SK-N-SH (cell line): ENCODE data around the gene FBXL7. TPM values are rescaled to one million over a fixed set of nuclear protein-coding genes. Genes with fewer than 3 reads are reported as not detected.
A peak's percentile ranks its signal among the peaks of the same experiment; 100 is the strongest.

Source experiments
- CTCF ChIA-PET: fragments of 300-600, 350-600 bp; formaldehyde crosslinking; extraction: SDS; loops from one replicate; lab custom pipeline; 2021; lab: Yijun Ruan, JAX
- POLR2A ChIA-PET: fragments of 350-600 bp; sonication (Branson Sonifier 250); formaldehyde crosslinking; extraction: SDS; loops from one replicate; lab custom pipeline; 2020; ENCODE audit warnings: antibody characterized with exemption, inconsistent platforms; lab: Yijun Ruan, JAX
- DNase-seq: peaks from one replicate; pipeline ENCODE4 v3.0.0; 2012
- H2AFZ ChIP-seq: fragments of 200-600 bp; sonication (generic); 2 replicates; pipeline ENCODE4 v1.8.1; 2016; ENCODE audit warnings: antibody characterized with exemption, mild to moderate bottlenecking, low read depth
- H3F3A ChIP-seq: fragments of 200-600 bp; sonication (generic); replicated peaks from 2 replicates; pipeline ENCODE3; 2016; ENCODE audit warnings: antibody characterized with exemption, mild to moderate bottlenecking; ENCODE audit not compliant: insufficient read depth
- H3K27ac ChIP-seq, 2 experiments: fragments of 200-500 bp in 1 of 2; fragments of 200-600 bp in 1 of 2; sonication (Bioruptor generic) in 1 of 2; sonication (generic), shearing (Covaris generic) in 1 of 2; 2 replicates each; pipeline versions ENCODE4 v1.5.1 to v1.6.1; 2014 to 2016; ENCODE audit warnings: low read depth in 2 of 2, inconsistent platforms in 1 of 2, low read length in 1 of 2, mild to moderate bottlenecking in 1 of 2, mixed read lengths in 1 of 2
- H3K27me3 ChIP-seq: fragments of 200-600 bp; sonication (generic), shearing (Covaris generic); 2 replicates; pipeline ENCODE4 v1.6.1; 2016; ENCODE audit warnings: mixed run types; ENCODE audit not compliant: insufficient read depth
- H3K36me3 ChIP-seq, 2 experiments: fragments of 200-500 bp in 1 of 2; fragments of 200-600 bp in 1 of 2; sonication (Bioruptor generic) in 1 of 2; sonication (generic) in 1 of 2; replicated peaks in 1 of 2; 2 replicates each; pipeline versions ENCODE3 to v1.5.1; 2014 to 2016; ENCODE audit warnings: low read length in 1 of 2, mild to moderate bottlenecking in 1 of 2; ENCODE audit not compliant: insufficient read depth in 2 of 2, control insufficient read depth in 1 of 2
- H3K4me1 ChIP-seq, 2 experiments: fragments of 200-500 bp in 1 of 2; fragments of 200-600 bp in 1 of 2; sonication (Bioruptor generic) in 1 of 2; sonication (generic), shearing (Covaris generic) in 1 of 2; 2 replicates each; pipeline versions ENCODE4 v1.5.1 to v1.6.1; 2014 to 2016; ENCODE audit warnings: low read depth in 1 of 2, low read length in 1 of 2, mixed run types in 1 of 2; ENCODE audit not compliant: insufficient read depth in 2 of 2, control insufficient read depth in 1 of 2
- H3K4me2 ChIP-seq: fragments of 200-600 bp; sonication (generic), shearing (Covaris generic); 2 replicates; pipeline ENCODE4 v1.6.1; 2017; ENCODE audit warnings: mixed run types
- H3K4me3 ChIP-seq, 2 experiments: fragments of 200-500 bp in 1 of 2; fragments of 200-600 bp in 1 of 2; sonication (Bioruptor generic) in 1 of 2; sonication (generic), shearing (Covaris generic) in 1 of 2; 2 replicates each; pipeline versions ENCODE4 v1.5.1 to v1.8.1; 2014 to 2016; ENCODE audit warnings: low read depth in 2 of 2, inconsistent platforms in 1 of 2, low read length in 1 of 2, mild to moderate bottlenecking in 1 of 2, mixed read lengths in 1 of 2, moderate library complexity in 1 of 2
- H3K79me2 ChIP-seq: fragments of 200-600 bp; sonication (generic); 2 replicates; pipeline ENCODE4 v1.8.1; 2017; ENCODE audit warnings: mild to moderate bottlenecking; ENCODE audit not compliant: insufficient read depth
- H3K9ac ChIP-seq: fragments of 200-600 bp; sonication (generic); 2 replicates; pipeline ENCODE4 v1.6.1; 2017; ENCODE audit warnings: mixed run types
- H3K9me2 ChIP-seq: fragments of 200-600 bp; sonication (generic); 2 replicates; pipeline ENCODE4 v1.6.1; 2017; ENCODE audit warnings: mixed run types
- H3K9me3 ChIP-seq: fragments of 200-600 bp; sonication (generic); 2 replicates; pipeline ENCODE4 v1.6.1; 2017; ENCODE audit warnings: mixed run types, mild to moderate bottlenecking, moderate library complexity
- H4K20me1 ChIP-seq: fragments of 200-600 bp; sonication (generic); 2 replicates; pipeline ENCODE4 v1.6.1; 2017; ENCODE audit warnings: mild to moderate bottlenecking, mixed run types; ENCODE audit not compliant: insufficient read depth
- EZH2phosphoT487 ChIP-seq: fragments of 200-600 bp; sonication (generic); IDR thresholded peaks from 2 replicates; pipeline ENCODE4 v1.6.1; 2017; ENCODE audit warnings: low read depth, mixed run types, mild to moderate bottlenecking, antibody characterized with exemption, moderate library complexity, borderline replicate concordance
- FOSL2 ChIP-seq: IDR thresholded peaks from 2 replicates; pipeline ENCODE4 v1.4.0; 2012; ENCODE audit warnings: low read depth, mild to moderate bottlenecking, moderate library complexity, borderline replicate concordance
- FOXJ3 ChIP-seq: sonication (generic); formaldehyde crosslinking; IDR thresholded peaks from 2 replicates; pipeline ENCODE4 v1.5.1; 2020; ENCODE audit warnings: mild to moderate bottlenecking, missing genetic modification reagents
- MEF2A ChIP-seq: IDR thresholded peaks from 2 replicates; pipeline ENCODE4 v1.4.0; 2012; ENCODE audit warnings: low read depth, borderline replicate concordance
- MXI1 ChIP-seq: IDR thresholded peaks from 2 replicates; pipeline ENCODE4 v1.6.1; 2012; ENCODE audit warnings: mild to moderate bottlenecking, low read depth, low read length, improper control_type of control experiment
- NFIC ChIP-seq: IDR thresholded peaks from 2 replicates; pipeline ENCODE4 v1.4.0; 2012; ENCODE audit warnings: borderline replicate concordance
- RAD21 ChIP-seq: IDR thresholded peaks from 2 replicates; pipeline ENCODE4 v1.6.1; 2012; ENCODE audit warnings: mild to moderate bottlenecking, low read length
- REST ChIP-seq: IDR thresholded peaks from 2 replicates; pipeline ENCODE4 v1.6.1; 2012; ENCODE audit warnings: mild to moderate bottlenecking, low read depth, low read length, moderate library complexity
- SMC3 ChIP-seq: IDR thresholded peaks from 2 replicates; pipeline ENCODE4 v1.6.1; 2012; ENCODE audit warnings: low read depth, low read length, improper control_type of control experiment
- TAF1 ChIP-seq: IDR thresholded peaks from 2 replicates; pipeline ENCODE4 v1.6.1; 2012; ENCODE audit warnings: low read depth, mild to moderate bottlenecking, low read length, moderate library complexity, borderline replicate concordance
- YY1 ChIP-seq: IDR thresholded peaks from 2 replicates; pipeline ENCODE4 v1.4.0; 2012; ENCODE audit warnings: low read depth, mild to moderate bottlenecking
- WGBS: methylation state at CpG from one replicate; pipeline ENCODE4 v1.1.6; 2017; ENCODE audit warnings: low lambda C conversion rate; 5-methylcytosine and 5-hydroxymethylcytosine counted together
- polyA plus RNA-seq, 3 experiments: library from polyadenylated mRNA; depleted of rRNA; stranded (reverse); fragments of >200 nt; gene quantifications; 2 replicates each; pipeline ENCODE4 v1.2.3, GENCODE V29; 2012
- TF ChIP-seq, protein P1 (sequence below): IDR thresholded peaks from 2 replicates; pipeline ENCODE4 v1.4.0; 2012; ENCODE audit warnings: low read depth, borderline replicate concordance
- TF ChIP-seq, protein P2 (sequence below): IDR thresholded peaks from 2 replicates; pipeline ENCODE4; 2012

FBXL7 gene
- polyA plus RNA-seq, 1 of the 3 experiments (the other 2 are of a cell fraction) = 7.0 TPM

DNA sequence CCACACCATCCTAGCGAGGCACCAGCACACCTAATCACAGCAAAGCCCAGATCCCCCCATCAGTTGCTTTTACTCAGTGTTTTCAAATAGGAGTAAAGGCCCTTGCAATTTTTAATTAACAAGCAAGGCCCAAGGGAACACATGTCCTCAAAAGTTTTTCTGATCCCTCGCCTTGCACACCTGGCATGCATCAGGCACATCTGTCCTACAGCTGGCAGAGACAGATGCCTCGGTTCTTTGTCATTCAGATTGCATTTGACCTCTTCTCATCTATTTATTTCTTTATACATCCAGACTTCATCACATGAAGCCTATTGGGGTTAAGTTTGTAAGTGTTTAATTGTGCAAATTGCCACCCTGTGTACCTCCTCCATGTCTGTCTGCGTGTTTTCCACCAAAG is 438.2 kb downstream of the FBXL7 start (continued):
- TF ChIP-seq, protein P1, sequence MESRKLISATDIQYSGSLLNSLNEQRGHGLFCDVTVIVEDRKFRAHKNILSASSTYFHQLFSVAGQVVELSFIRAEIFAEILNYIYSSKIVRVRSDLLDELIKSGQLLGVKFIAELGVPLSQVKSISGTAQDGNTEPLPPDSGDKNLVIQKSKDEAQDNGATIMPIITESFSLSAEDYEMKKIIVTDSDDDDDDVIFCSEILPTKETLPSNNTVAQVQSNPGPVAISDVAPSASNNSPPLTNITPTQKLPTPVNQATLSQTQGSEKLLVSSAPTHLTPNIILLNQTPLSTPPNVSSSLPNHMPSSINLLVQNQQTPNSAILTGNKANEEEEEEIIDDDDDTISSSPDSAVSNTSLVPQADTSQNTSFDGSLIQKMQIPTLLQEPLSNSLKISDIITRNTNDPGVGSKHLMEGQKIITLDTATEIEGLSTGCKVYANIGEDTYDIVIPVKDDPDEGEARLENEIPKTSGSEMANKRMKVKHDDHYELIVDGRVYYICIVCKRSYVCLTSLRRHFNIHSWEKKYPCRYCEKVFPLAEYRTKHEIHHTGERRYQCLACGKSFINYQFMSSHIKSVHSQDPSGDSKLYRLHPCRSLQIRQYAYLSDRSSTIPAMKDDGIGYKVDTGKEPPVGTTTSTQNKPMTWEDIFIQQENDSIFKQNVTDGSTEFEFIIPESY = no peak

DNA sequence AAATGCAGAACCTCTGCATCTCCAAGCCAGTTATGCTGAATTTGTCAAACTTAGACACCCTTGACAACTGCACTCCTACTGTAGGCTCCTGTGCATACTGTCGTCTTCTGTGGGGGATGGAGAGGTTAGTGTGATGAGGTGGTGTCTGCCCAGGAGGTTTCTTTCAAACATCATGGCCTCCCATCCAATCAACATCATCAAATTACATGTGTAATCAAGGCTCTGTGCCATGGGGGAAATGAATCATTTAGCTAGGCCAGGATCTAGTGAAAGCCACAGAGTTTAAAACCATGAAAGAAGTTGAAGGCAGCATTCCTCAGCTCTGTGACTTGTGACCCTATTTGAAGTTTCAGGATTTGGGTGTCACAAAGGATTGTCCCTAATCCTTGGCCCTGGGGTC is 439.0 kb downstream of the FBXL7 start:
- Histone ChIP-seq H3K36me3 (peaks cover 9 to 29% of the 10 kb centered on the region in 2 experiments), H3K79me2 (no peaks in the 10 kb centered on the region), H3K9me2 (no peaks in the 10 kb centered on the region), H3K27me3 (no peaks in the 10 kb centered on the region), H2AFZ (no peak overlapping the region), H3K4me3 (no peak overlapping the region), H3K4me2 (no peak overlapping the region), H3K9me3 (no peaks in the 10 kb centered on the region), H3K9ac (no peak overlapping the region), H4K20me1 (no peaks in the 10 kb centered on the region), H3K27ac (peak overlapping the region in 1 of 2 experiments; percentile 30; a peak in 3 of 4 replicates), H3F3A (no peaks in the 10 kb centered on the region), H3K4me1 (peaks cover 0 to 13% of the 10 kb centered on the region in 2 experiments; a peak in 2 of 4 replicates)
- DNase-seq = no peak
- TF ChIP-seq NFIC (0 out of 2 replicates have a peak, but pooled peaks have one; percentile 11), FOSL2 (peak; percentile 23; the same call in 1 of the 2 replicates), SMC3 (no peak)
- ChIA-PET POLR2A (no interaction called here), CTCF (no interaction called here)
- 50% methylated on average over 1 of the region's 1 CpG for WGBS

GRCh38 chr5:15940905-15941304 is 440.9 kb downstream of the FBXL7 start:
- no peaks in the 10 kb centered on the region for H3F3A ChIP-seq
- H3K4me3 ChIP-seq = no peak overlapping the region
- TF ChIP-seq MXI1 = no peak
- no peak for TF ChIP-seq TAF1
- no peak for TF ChIP-seq FOXJ3 (CRISPR knock-in tag)
- TF ChIP-seq SMC3 = no peak
- no peak for TF ChIP-seq EZH2phosphoT487
- no peak for TF ChIP-seq REST
- TF ChIP-seq MEF2A = no peak
- no peak for TF ChIP-seq RAD21
- TF ChIP-seq, protein P2, sequence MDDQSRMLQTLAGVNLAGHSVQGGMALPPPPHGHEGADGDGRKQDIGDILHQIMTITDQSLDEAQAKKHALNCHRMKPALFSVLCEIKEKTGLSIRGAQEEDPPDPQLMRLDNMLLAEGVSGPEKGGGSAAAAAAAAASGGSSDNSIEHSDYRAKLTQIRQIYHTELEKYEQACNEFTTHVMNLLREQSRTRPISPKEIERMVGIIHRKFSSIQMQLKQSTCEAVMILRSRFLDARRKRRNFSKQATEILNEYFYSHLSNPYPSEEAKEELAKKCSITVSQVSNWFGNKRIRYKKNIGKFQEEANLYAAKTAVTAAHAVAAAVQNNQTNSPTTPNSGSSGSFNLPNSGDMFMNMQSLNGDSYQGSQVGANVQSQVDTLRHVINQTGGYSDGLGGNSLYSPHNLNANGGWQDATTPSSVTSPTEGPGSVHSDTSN = no peak
- TF ChIP-seq NFIC = no peak
- TF ChIP-seq YY1 = no peak
- TF ChIP-seq, all 33 proteins: peak for 0
- H3K27me3 ChIP-seq = no peaks in the 10 kb centered on the region
- H3K27ac ChIP-seq = no peak overlapping the region
- no peak for DNase-seq
- H3K36me3 ChIP-seq = peaks cover 9 to 29% of the 10 kb centered on the region in 2 experiments
- H3K9ac ChIP-seq = no peak overlapping the region
- H3K9me3 ChIP-seq = no peaks in the 10 kb centered on the region
- WGBS = 89% methylated on average over 3 of the region's 3 CpGs
- CTCF ChIA-PET = interaction anchor here (0.6 to 1.0 kb wide), 2 partner anchors 15 to 133 kb away, joined by 3 read pairs; no protein-coding TSS in a partner anchor
- H2AFZ ChIP-seq = no peak overlapping the region
- peaks cover 0 to 13% of the 10 kb centered on the region in 2 experiments; a peak in 2 of 4 replicates for H3K4me1 ChIP-seq
- POLR2A ChIA-PET = no interaction called here
- no peaks in the 10 kb centered on the region for H3K79me2 ChIP-seq
- no peak overlapping the region for H3K4me2 ChIP-seq
- H3K9me2 ChIP-seq = no peaks in the 10 kb centered on the region
- no peaks in the 10 kb centered on the region for H4K20me1 ChIP-seq
